GM12892 (cell line): ENCODE measurements around the gene INTS3. TPM values are rescaled to one million over a fixed set of nuclear protein-coding genes. Genes with fewer than 3 reads are reported as not detected.

Experiments used
- DNase-seq: peaks from one replicate; pipeline ENCODE4 v3.0.0; 2011; ENCODE audit not compliant: insufficient read length
- FAIRE-seq: peaks from 2 replicates; lab custom pipeline; 2011; peaks lifted over from hg19 to GRCh38; lab: Jason Lieb, UNC
- POLR2A ChIP-seq: IDR thresholded peaks from 2 replicates; pipeline ENCODE4 v1.6.1; 2011; ENCODE audit warnings: low read depth, low read length, control low read depth
- POLR2AphosphoS5 ChIP-seq: IDR thresholded peaks from 2 replicates; pipeline ENCODE4 v1.6.1; 2011; ENCODE audit warnings: low read depth, low read length, control low read depth
- TAF1 ChIP-seq: IDR thresholded peaks from 2 replicates; pipeline ENCODE4 v1.6.1; 2011; ENCODE audit warnings: low read depth, mild to moderate bottlenecking, control low read depth, low read length, borderline replicate concordance
- polyA plus RNA-seq: library from polyadenylated mRNA; unstranded; fragments of >200 nt; gene quantifications from one replicate; pipeline ENCODE4 v1.2.1, GENCODE V29; 2012; ENCODE audit warnings: missing spikeins, inconsistent platforms; ENCODE audit not compliant: missing spikeins

Gene INTS3
- 40.9 TPM for polyA plus RNA-seq

GRCh38 chr1:153727463-153728304 is at the start of gene INTS3:
Gene INTS3, plus strand, starts transcription at chr1:153728050. Its CDS starts 585 bp downstream, at chr1:153728635.
- DNase-seq (peak; percentile 97), FAIRE-seq (peak; percentile 99)
- TF ChIP-seq POLR2AphosphoS5 (peak; percentile 84), TAF1 (peak; percentile 93), POLR2A (peak; percentile 73)

DNA sequence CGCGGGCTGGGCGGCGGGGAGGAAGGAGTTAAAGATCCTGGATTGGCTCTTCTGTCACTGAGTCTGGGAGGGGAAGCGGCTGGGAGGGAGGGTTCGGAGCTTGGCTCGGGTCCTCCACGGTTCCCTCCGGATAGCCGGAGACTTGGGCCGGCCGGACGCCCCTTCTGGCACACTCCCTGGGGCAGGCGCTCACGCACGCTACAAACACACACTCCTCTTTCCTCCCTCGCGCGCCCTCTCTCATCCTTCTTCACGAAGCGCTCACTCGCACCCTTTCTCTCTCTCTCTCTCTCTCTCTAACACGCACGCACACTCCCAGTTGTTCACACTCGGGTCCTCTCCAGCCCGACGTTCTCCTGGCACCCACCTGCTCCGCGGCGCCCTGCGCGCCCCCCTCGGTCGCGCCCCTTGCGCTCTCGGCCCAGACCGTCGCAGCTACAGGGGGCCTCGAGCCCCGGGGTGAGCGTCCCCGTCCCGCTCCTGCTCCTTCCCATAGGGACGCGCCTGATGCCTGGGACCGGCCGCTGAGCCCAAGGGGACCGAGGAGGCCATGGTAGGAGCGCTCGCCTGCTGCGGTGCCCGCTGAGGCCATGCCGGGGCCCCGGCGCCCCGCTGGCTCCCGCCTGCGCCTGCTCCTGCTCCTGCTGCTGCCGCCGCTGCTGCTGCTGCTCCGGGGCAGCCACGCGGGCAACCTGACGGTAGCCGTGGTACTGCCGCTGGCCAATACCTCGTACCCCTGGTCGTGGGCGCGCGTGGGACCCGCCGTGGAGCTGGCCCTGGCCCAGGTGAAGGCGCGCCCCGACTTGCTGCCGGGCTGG is 49.1 kb upstream of the INTS3 start, which contains the start of gene NPR1:
Gene NPR1 (plus strand): TSS at position 170 of the 818 bp plus-strand sequence. CDS start 421 bp downstream, at position 591.
- peak; percentile 45 for DNase-seq
- peak; percentile 74 for FAIRE-seq
- TF ChIP-seq POLR2AphosphoS5 (no peak), TAF1 (no peak), POLR2A (no peak)

DNA sequence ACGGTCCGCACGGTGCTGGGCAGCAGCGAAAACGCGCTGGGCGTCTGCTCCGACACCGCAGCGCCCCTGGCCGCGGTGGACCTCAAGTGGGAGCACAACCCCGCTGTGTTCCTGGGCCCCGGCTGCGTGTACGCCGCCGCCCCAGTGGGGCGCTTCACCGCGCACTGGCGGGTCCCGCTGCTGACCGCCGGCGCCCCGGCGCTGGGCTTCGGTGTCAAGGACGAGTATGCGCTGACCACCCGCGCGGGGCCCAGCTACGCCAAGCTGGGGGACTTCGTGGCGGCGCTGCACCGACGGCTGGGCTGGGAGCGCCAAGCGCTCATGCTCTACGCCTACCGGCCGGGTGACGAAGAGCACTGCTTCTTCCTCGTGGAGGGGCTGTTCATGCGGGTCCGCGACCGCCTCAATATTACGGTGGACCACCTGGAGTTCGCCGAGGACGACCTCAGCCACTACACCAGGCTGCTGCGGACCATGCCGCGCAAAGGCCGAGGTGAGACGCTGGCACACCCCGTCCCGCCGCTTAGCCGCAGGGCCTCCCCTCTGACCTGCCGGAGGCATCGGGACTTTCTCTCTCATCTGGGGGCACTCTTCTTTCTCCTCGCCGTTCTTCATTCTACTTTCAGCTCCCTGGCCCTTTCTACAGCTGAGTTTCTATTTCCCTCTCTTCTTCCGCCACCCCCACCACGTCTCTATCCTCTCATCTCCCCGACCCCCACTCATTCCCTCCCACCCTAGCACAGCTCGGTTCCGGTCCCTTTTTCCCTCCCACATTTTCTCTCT is 48.3 kb upstream of the INTS3 start:
- DNase-seq (no peak), FAIRE-seq (no peak)
- TF ChIP-seq POLR2AphosphoS5 (no peak), POLR2A (no peak), TAF1 (no peak)

DNA sequence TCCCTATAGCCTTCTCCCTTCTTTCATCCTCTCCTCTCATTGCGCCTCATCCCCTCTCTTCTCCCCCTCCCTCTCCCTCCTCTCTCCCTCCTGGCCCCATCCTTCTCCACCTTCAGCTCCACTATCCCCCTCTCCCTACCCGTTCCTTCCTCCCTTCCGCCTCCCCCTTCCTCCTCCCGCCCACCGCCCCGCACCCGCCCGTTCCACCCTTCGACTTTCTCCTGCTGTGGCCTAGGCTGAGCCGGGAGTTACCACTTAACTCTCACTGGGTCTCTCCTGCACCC is 47.8 kb upstream of the INTS3 start:
- DNase-seq (no peak), FAIRE-seq (no peak)
- TF ChIP-seq POLR2A (no peak), POLR2AphosphoS5 (no peak), TAF1 (no peak)

DNA sequence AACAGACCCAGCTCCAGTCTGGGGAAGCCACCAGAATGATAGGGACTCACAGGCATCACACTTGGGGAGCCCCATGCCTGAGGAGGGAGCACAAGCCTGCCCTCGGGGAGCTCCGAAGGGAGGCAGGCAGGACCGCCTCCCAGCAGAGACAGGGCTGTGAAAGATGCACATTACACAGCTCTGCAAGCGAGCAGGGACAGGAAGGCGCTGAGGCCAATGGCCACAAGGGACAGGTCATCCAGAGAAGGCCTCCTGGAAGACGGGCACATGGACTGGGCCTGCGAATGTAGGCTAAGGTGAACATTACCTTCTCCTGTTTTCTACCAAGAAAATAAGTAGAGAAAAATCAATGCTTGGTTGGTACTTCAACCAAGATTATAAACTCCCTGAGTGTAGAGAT is 45.1 kb upstream of the INTS3 start:
- no peak for TF ChIP-seq POLR2AphosphoS5
- no peak for TF ChIP-seq POLR2A
- no peak for TF ChIP-seq TAF1
- FAIRE-seq, result no peak
- DNase-seq, result no peak

GRCh38 chr1:153683854-153684253 is 44.0 kb upstream of the INTS3 start:
- DNase-seq (no peak), FAIRE-seq (no peak)
- no peak for TF ChIP-seq POLR2AphosphoS5
- no peak for TF ChIP-seq TAF1
- TF ChIP-seq POLR2A, result no peak

DNA sequence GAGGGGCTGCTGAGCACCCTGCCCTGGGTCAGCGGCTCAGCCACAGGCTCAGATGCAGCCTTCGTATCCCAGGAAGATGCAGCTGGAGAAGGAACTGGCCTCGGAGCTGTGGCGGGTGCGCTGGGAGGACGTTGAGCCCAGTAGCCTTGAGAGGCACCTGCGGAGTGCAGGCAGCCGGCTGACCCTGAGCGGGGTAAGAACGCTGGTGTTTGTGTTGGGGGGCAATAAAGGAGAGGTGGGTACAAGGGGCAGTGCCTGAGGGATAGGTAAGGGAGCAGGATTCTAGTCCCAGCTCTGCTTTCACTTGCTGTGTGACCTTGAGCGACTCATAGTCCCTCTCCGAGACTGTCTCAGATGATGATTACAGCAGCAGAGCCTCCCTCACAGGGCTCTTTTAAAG is 43.0 kb upstream of the INTS3 start:
- TF ChIP-seq POLR2A, result no peak
- no peak for TF ChIP-seq POLR2AphosphoS5
- no peak for TF ChIP-seq TAF1
- FAIRE-seq (no peak), DNase-seq (no peak)

DNA sequence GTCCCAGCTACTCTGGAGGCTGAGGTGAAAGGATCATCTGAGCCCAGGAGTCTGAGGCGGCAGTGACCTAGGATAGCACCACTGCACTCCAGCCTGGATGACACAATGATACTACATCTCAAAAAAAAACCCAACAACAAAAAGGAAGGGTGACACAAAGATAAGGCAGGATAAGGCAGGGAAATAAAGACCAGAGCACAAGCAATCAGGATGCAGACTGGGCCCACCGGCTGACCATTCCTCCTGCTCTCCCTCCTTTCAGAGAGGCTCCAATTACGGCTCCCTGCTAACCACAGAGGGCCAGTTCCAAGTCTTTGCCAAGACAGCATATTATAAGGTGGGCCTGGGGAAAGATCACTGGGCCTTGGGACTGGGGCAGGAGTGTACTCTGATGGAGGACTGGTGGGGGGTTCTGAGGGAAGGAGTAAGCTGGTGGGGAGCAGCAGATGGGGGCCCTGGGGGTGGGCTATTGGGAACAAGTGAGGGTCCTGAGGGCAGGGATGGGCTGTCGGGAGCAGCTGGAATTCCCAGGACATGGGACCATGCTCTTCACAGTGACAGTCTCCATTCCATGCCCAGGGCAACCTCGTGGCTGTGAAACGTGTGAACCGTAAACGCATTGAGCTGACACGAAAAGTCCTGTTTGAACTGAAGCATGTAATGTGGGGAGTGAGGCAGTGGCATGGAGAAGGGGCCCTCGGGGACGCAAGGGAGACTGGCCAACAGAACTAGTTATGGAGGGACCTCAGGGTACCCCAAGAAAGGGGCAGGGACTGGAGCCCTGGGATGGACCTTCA is 42.1 kb upstream of the INTS3 start:
- FAIRE-seq (no peak), DNase-seq (no peak)
- TF ChIP-seq POLR2A, result no peak
- TF ChIP-seq TAF1, result no peak
- no peak for TF ChIP-seq POLR2AphosphoS5

GRCh38 chr1:153687346-153688125 is 40.3 kb upstream of the INTS3 start:
- TF ChIP-seq POLR2AphosphoS5 (no peak), TAF1 (no peak), POLR2A (no peak)
- DNase-seq (no peak), FAIRE-seq (no peak)

DNA sequence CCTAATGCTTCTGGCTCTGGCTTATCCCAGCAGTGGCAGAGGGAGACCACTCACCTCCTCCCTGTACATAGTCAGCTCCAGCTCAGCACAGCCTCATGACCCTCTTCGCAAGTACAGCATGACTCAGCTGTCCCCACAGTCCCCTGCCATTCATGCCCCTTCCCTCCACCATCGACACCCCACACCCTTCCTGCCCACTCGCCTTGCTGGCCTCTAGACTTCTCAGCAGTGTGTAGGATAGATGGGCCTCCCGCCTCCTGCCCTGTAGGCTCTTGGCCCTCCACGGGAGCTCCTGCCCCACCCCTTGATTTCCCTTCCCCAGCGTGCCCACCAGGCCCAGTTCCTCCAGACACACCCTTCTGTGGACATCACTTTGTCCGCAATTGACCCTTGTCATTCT is 39.6 kb upstream of the INTS3 start:
- TF ChIP-seq TAF1 (no peak), POLR2AphosphoS5 (no peak), POLR2A (no peak)
- DNase-seq (peak; percentile 5), FAIRE-seq (no peak)
